NCI-H1092 treated with DMSO at 0.1 percent for 48 hours (cell line): ENCODE data around the gene HNRNPAB.
A peak's percentile ranks its signal among the peaks of the same experiment; 100 is the strongest.
"Not testable (repeated sequence)": the region's sequence is repeated elsewhere in the genome, so short reads cannot be mapped to it uniquely, and the experiment has no call there.

Experiments used
- DNase-seq: peaks from one replicate; lab custom pipeline; 2025; lab: John Stamatoyannopoulos, UW

HNRNPAB gene

DNA sequence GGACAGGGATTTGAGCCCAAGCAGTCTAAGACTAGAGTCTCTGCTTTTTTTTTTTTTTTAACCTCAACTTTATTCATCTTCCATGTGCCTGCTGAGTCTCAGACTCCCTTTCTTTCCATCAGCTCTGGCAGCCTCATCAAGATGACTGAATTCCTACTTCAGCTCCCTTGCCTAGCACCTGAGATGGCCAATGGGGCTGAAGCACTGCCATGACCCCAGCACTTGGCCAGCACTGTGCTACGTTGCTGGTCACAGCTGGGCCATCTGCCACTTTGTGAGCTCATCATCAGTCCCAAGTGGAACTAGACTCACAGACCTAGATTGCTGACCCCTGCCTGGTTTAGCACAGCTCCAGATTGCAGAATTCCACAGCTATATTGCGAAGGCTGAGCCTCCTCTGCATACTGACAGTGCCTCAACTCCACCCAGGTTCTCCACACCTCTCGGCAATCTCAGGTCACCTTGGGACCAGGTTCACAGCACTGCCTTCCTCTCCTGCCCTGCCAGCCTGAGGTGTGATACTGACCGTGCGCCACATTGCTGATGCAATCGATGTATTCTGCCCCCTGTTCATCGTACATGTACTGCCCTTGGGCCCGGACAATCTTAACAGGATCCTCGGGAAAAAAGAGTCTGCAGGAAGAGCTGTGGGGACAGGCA lies 26.7 kb downstream of the HNRNPAB start:
- no peak for DNase-seq

DNA sequence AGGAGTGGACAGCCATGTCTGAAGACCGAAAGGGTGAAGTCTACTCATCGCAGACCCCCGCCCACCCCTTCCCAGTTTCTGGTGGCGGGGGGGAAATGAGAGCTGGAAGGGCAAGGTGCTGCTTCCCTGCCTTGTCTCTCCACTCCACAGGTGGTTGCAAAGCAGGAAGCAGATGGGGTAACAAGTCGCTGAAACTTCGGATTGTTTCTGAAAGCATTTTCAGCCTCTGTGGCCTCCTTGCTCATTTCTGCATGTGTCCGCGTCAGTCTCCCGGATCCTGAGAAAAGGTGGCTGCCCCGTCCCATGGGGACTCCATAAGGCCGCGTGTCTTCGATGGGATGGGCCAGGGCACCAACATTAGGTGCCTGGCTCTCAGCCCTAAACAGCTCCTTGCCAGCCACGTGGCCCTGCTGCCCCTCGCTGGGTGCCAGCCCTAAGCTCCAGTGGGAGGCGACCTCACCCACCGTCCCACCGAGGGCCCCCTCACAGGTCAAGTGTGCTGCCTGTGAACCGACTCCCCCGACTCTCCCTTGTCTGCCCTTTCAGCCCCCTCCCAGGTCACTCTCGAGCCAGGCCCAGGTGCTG lies 27.3 kb downstream of the HNRNPAB start:
- DNase-seq, result no peak

DNA sequence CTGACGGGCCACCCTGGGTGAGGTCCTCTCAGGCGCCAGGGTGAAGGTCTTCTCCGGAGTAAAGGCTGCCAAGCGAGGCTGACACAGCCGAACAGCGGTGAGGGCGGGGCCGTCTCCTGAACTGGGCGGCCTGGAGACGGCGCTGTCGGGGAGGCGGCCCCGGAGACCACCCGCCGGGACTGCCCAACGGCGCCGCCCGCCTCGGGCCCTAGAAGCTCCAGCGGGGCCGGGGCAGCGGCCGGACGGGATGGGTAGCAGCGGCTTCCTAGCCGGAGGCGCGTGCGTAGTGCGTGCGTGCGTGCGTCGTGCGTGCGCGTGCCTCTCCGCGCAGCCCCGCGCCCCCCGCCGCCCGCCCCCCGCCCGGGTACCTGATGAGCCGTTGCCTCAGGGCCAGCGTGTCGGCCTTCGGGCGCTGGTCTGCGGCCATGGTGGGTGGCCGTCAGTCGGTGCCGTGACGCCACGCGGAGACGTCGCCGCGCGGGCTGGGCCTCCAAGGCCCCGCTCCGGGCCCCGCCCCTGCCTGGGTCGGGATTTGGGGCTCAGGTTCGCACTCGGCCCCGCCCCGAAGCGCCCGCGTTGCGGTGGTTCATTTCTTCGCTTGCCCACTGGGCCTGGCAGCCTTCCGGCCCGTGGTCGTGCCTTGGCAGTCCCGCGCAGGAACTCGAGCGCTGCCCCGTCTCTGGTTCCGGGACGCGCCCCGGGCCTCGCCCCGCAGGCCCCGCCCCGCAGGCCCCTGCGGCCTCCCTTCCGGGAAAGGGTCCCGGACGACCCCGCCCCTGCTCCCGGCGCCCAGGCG lies 28.0 kb downstream of the HNRNPAB start, which contains the start of gene PHYKPL:
TSS of gene PHYKPL (minus strand) at position 679 of the 796 bp plus-strand sequence. CDS start at position 427, 252 bp downstream.
- DNase-seq, result peak; percentile 28

DNA sequence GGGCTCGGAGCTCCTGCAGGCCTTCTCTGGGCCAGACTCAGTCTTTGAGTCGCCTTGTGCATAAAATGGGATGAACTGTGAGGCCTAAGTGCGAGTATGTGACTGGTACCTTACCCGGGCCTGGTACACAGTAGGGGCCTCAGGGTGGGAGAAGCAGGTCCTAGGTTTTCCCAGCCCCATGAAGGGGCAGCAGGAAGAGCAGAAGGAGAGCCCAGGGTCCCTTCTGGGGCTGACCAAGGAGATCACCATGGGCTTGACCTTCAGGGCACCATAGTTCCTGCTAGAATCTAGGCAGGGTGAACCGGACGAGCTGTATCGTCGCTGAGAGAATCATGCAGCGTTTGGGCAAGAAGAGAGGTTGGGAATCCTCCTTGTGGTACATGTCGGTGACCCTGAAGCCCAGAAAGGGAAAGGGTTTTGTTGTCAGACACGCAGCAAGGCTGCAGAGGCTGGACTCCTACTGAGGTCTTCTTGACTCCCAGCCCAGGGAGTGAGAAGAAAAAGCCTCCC lies 28.6 kb downstream of the HNRNPAB start:
- DNase-seq, result no peak

GRCh38 chr5:178234121-178234749 lies 29.9 kb downstream of the HNRNPAB start:
- no peak for DNase-seq

GRCh38 chr5:178234750-178235587 lies 30.6 kb downstream of the HNRNPAB start:
- DNase-seq, result peak; percentile 31

DNA sequence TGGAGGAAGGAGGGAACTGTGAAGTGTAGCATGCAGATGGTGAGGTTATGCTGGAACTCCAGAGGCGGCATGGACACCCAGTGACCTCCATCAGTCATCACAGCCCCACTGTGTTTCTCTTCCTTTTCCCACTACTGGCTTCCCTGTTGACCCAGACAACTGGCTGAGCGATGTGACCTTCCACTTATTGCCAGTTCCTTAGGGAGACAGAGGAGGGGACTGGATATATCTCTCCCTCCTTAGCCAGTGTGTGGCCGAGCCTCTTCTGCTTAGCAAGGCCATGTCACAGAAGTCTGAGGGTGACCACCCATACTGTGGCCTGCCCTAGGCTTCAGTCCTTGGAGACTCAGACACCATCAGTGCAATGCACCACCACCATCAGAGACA lies 31.2 kb downstream of the HNRNPAB start:
- no peak for DNase-seq

GRCh38 chr5:178236126-178236525 lies 31.8 kb downstream of the HNRNPAB start:
- DNase-seq, result no peak

DNA sequence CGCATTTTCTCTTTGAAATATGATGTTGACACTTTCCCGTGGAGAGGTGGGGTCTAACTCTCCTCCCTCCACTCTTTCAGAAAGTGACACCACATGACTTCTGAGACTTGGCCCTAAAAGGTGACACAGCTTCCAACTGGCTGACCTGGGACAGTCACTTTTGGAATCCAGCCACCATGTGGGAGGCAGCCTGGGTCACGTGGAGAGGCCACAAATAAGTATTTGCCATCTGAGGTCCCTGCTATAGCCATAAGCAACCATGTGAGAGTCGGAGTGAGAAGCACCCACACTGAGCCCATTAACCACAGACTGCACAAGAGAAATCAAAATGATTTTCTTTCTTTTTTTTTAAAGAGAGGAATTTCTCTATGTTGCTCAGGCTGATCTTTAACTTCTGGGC lies 32.3 kb downstream of the HNRNPAB start:
- DNase-seq, result no peak

DNA sequence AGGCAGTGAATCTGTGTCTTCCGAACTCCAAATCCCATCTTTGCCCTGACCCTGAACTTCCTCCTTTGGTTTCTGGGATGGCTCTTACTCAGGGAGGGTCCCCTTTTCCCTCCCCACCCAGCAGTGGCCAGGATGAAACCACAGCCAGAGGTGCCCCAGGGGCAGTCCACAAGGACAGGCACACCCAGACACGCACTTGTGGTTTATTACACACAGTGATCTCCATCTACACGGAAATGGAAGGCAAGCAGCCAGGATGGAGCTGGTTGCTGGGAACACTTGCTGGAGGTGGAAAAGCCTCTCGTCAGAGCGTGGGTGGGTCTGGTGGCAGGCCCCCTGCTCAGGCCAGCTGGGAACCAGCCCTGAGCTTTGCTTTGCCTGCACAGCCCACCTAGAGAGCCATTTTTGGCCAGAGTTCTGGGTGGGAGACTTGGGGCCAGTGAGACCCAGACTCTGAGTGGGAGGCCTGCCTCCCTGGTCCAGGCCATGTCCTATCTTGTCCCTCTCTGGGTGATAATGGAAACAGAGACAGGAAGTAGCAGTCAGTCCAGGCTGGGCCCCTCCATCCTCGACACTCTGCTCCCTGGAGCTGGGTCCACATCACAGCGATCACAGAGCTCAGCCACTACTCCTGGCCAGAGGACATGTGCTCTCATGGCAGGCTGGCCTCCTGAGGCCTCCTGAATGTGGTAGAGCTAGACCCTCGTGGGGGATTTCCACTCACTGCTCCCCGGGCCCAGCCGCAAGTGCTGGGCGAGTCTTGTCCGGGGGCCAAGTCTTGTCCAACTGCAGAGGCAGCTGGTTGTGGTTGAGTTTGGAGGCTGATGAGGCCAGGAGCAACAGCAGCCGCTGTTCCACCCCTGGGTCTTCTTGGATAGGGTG lies 33.3 kb downstream of the HNRNPAB start:
- DNase-seq, result no peak

- no peak for DNase-seq
Measured at GRCh38 chr5:178238313-178238635, 33.9 kb downstream of the HNRNPAB start.

GRCh38 chr5:178238711-178239592 lies 34.6 kb downstream of the HNRNPAB start:
- no peak for DNase-seq

DNA sequence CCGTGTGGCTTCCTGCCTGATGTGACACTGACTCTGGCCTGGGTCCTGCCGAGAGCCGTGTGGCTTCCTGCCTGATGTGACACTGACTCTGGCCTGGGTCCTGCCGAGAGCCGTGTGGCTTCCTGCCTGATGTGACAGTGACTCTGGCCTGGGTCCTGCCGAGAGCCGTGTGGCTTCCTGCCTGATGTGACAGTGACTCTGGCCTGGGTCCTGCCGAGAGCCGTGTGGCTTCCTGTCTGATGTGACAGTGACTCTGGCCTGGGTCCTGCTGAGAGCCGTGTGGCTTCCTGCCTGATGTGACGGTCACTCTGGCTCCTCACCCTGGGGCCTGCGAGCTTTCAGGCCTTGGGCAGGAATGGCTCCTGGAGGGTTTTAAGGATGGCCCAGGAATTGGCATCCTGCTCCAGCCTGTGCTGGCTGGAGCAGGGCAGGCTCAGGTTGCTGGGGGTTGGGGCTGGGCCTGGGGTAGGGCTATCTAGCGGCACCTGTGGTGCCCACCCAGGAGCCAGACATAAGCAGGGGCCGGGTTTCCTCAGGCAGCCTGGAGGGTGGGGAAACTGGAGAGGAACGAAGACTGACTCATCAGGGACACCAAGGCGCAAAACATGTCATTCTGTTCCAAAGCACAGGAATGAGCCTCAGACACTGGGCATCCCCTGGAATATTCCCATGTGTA lies 35.4 kb downstream of the HNRNPAB start:
- not testable (repeated sequence) for DNase-seq

GRCh38 chr5:178240341-178240741 lies 36.0 kb downstream of the HNRNPAB start:
- DNase-seq, result no peak

DNA sequence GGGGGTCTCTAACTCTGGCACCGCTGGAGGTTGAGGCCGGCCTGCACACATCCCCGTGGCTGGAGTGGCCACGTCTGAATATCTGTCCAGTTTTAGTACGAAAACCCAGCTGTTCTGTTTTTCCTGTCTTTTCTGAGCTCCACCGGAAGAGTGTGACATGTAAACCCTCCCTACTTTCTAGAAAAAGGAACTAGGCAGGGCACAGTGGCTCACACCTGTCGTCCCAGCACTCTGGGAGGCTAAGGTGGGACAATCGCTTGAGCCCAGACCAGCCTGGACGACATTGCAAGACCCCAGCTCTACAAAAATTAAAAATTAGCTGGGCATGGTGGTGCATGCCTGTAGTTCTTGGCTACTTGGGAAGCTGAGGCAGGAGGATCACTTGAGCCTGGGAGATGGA lies 36.4 kb downstream of the HNRNPAB start:
- DNase-seq, result no peak

DNA sequence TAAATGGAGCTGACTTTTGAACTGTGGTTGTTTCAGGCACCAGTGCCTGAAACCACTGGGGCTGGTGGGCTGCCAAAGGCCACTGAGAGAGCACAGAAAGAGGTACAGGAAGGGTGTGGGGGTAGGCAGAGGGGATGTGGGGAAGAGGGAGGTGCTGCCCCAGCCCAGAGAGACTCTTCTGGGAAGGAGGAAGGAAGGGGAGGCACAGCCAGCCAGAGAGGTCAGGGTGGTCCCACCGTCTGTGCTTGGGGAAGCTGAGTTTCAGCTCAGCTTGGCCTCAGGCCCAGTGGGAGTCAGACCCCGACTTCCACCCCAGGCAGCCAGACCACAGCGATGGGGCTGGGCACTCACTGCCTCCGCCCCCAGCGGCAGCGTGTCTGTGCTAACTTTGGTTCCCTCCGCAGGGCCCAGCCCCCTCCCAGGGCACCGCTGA lies 36.9 kb downstream of the HNRNPAB start:
- DNase-seq, result no peak

GRCh38 chr5:178241688-178242231 lies 37.4 kb downstream of the HNRNPAB start:
- no peak for DNase-seq

GRCh38 chr5:178242416-178242815 lies 38.1 kb downstream of the HNRNPAB start:
- DNase-seq, result no peak

DNA sequence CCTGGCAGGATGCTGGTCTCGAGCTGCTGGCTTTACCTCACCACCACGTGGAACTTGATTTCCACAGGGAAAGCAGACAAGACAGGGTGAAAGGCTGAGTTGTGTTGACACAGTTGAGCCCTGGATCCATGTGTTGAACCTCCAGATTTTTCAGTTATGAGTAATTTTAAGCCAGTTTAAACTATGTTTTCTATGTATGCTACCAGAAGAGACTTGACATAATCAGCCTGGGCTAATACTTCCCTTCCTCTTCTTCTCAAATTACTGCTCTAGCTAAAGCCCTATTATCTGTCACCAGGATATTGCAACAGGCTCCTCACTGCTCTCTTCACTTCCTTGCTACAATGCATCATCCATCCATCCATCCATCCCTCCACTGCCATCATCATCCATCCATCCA lies 40.2 kb downstream of the HNRNPAB start:
- DNase-seq, result no peak
